Body of pancreas (tissue), 4 donors: Measurements from ENCODE around the gene UQCRHL.

ENCODE experiments used
- POLR2A ChIP-seq, 3 donors: fragments of 450-650 bp; IDR thresholded peaks; one replicate each; pipeline ENCODE4 v1.6.1; 2016; ENCODE audit warnings: antibody characterized with exemption in 3 of 3, mild to moderate bottlenecking in 2 of 3
- TF ChIP-seq, protein P1 (sequence below), 7 experiments: fragments of 450-650 bp in 4 of 7; fragments of 200-600 bp in 3 of 7; sonication (generic) in 3 of 7; IDR thresholded peaks; one replicate each; pipeline ENCODE4 v1.5.1; 2016 to 2019; ENCODE audit warnings: antibody characterized with exemption in 7 of 7

DNA sequence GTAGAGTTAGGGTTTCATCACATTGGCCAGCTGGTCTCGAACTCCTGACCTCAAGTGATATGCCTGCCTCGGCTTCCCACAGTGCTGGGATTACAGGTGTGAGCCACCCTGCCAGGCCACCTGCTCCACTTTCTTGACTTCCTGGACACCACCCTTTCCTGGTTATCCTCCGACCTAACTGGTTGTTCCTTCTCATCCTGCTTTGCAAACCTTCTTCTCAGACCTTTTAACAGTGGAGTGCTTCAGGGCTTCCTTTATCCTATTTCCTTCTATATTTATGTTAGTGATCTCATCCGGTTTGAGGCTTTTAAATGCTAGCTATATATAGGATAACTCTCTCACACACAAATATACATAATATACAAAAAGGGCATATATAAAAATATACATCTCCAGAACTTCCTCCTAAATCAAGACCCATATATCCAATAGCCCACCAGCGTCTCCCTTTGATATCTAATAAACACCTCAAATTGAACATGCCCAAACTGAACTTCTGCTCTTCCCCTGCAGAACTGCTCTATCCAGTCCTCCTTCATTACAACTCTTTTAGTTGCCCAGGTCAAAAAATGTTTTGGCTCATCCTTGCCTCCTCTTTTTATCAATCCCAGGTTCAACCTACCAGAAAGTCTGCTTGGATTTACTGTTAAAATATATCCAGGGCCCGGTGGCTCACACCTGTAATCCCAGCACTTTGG, 19.5 kb upstream of the UQCRHL start:
- TF ChIP-seq, protein P1, sequence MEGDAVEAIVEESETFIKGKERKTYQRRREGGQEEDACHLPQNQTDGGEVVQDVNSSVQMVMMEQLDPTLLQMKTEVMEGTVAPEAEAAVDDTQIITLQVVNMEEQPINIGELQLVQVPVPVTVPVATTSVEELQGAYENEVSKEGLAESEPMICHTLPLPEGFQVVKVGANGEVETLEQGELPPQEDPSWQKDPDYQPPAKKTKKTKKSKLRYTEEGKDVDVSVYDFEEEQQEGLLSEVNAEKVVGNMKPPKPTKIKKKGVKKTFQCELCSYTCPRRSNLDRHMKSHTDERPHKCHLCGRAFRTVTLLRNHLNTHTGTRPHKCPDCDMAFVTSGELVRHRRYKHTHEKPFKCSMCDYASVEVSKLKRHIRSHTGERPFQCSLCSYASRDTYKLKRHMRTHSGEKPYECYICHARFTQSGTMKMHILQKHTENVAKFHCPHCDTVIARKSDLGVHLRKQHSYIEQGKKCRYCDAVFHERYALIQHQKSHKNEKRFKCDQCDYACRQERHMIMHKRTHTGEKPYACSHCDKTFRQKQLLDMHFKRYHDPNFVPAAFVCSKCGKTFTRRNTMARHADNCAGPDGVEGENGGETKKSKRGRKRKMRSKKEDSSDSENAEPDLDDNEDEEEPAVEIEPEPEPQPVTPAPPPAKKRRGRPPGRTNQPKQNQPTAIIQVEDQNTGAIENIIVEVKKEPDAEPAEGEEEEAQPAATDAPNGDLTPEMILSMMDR (IDR thresholded peaks at IDR 0.05), result no peak
- TF ChIP-seq POLR2A (IDR thresholded peaks at IDR 0.05), result no peak
